GM21390 (cell line): ENCODE measurements around the gene DBNDD2.

Experiments
- ATAC-seq: cut with Tn5 transposase; IDR thresholded peaks from one replicate; pipeline ENCODE4 v1.9.1; 2021; ENCODE audit not compliant: unreplicated experiment

The DBNDD2 gene

DNA sequence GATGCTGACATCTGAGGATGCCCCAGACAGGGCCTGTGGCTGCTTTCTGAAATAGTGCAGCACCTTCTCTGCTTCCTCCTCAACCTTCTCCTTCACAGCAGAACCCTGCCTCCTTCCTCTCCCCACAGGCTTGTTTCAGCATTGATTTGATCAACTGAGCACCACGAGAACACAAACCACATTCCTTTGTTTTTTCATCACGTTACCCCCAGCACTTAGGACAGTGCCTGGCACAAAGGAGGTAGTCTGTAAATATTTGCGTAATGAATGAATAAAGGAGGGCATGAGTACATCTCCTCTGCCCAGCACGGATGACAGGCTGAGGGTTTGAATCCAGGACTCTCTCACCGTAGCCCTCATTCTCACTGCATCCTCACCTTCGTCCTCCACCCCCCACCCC lies 40.2 kb downstream of the DBNDD2 start:
- ATAC-seq, result no peak

DNA sequence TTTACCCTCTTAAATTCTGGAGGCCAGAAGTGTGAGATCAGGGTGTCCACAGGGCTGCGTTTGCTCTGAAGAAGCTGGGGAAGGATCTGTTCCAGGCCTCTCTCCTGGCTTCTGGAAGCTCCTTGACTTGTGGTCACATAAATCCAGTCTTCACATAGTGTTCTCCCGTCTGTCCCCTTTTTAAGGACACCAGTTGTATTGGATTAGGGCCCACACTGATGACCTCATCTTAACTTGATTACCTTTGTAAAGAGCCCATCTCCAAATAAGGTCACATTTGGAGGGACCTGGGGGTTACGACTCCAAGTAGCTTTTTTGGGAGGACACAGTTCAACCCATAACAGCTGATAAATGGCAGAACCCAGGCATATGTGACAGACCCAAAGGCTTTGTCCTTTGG lies 41.4 kb downstream of the DBNDD2 start:
- ATAC-seq, result no peak

DNA sequence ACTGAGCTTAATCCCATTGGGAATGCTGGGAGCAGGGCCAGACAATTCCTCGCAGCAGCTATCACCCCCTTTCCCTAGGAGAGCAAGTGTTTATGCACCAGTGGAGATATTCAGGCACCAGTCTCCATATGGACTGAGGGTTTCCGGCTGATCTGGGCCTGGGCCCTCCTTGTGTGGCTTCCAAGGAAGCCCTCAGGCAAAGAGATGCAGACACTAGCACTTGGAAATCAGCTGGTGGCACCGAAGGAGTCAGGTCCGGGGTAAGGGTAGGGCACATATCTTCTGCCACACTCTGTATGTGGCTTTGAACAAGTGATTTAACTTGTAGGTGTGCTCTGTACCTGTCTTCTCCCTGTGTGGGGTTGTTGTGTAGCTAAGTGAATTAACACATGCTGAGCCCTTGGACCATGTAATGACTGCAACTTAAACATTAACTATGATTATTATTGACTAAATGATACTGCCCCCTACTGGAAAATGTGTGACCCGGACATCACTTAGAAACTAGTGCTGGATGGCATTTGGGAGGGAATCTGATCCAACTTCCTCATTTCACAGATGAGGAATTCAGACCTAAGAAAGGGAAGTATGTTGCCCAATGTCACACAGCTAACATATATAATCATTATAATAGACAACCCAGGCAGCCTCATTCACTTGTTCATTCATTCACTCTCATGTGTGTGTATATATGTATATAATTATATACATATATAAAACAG lies 42.2 kb downstream of the DBNDD2 start:
- ATAC-seq, result no peak

DNA sequence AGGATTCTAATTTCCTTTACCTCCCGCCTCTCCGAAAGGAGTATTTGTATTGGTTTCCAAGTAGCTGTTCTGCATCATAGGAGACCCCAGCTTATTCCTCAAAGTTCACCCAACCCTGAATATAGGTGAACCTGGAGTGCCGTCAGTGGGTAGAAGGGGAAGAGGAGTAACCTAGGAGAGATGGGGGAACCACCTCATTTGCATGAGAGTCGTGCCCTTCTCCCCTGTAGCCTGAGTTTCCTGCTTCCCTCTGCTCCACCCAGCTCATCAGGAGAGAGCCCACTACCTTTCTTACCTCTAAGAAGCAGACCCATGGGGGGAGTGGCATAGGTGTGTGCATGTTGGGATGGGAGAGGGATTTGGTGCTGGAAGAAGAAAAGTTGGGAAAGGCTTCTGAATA lies 44.1 kb downstream of the DBNDD2 start:
- ATAC-seq, result no peak

DNA sequence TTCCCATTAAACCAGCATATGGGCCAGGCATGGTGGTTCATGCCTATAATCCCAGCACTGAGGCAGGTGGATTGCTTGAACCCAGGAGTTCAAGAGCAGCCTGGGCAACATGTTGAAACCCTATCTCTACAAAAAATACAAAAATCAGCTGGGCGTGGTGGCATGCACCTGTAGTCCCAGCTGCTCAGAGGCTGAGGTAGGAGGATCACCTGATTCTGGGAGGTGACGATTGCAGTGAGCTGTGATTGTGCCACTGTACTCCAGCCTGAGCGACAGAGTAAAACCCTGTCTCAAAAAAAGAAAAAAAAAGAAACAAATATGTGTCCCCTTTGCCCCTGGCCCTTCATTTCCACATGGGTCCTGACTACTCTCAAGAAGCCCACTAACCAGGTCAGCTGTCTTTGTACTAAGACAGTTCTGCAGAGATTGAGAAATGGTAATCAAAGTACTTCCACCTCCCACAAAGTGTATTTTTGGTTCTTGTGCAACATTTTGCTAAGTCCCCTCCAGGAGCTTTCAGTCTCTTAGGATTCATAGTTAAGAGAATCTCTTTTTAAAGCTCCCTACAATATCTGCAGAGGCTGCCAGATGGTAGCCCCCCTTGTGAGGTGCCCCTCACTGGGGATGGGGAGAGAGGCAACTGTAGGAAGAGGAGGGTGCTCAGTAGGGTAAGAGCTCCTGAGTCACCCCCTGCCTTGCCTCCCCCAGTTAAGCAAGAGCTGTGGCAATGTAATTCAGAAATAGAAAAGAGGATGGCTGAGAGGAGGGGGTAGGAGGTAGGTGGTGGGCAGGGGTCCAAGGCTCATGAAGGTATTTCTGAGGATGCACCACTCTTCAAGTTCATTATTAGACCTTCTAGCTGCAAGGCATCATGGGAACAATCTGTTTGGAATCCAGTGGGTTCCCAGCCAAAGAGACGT lies 44.9 kb downstream of the DBNDD2 start:
- ATAC-seq, result no peak

DNA sequence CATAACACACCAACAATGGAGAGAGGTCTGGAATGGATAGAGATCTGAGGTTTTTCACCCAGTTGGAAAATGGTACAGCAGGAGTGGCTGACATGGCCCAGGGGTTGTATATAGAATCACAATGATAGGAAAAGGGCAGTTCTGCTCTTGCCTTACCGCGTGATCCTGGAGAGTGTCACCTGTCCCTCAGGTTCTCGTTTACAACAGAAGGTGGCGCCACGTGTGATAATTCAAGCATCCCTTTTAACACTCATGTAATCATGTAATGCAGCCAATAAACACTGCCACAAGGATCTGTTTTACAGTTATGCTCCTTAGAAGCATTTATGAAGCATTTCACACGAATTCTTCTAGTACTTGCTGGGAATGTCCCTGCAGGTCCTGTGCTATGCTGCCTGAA lies 48.5 kb downstream of the DBNDD2 start:
- no peak for ATAC-seq

DNA sequence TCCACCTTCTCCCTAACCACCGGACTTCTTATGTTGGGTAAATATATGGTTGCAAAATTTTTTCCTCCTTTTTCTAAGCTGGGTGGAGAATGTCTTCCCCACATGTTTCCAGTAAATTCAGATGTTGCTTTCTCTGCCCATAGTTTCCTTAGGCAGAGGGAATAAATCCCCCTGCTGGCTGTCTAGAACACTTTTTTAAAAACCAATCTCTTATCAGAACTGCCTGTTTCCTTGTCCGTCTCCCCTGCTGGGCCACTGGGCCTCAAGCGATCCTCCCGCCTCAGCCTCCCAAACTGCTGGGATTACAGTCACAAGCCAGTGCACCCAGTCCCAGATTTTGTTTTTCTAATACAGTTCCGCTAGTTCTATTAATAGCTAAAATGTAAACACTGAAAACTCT lies 51.5 kb downstream of the DBNDD2 start:
- no peak for ATAC-seq
